NCI-H1694 (cell line): ENCODE measurements around the gene HIBADH.

ENCODE experiments used
- DNase-seq: peaks from one replicate; lab custom pipeline; 2025; lab: John Stamatoyannopoulos, UW

Gene HIBADH

GRCh38 chr7:27491534-27491933 lies 171.1 kb downstream of the HIBADH start:
- DNase-seq, result no peak

- DNase-seq, result no peak
Observed at GRCh38 chr7:27487509-27487908, 175.2 kb downstream of the HIBADH start.

GRCh38 chr7:27484451-27484850 lies 178.2 kb downstream of the HIBADH start:
- DNase-seq, result no peak

DNA sequence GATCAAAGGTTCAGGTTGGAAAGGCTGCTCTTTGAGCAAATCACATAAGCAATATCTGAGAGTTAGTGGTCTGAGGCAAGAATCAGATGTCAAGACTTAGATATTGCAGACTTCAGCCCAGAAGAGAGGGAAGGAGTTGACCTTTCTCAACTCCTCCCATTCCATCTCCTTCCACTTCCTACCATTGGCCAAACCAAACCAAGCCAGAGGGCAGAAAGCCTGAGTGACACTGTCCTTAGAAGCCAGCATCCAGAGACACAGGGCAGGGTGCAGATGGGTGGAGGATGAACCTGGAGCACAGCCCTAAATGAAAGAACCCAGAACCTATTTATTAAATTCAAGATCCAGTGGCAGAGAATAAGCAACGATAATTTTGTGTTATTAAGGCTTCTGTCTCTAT lies 180.5 kb downstream of the HIBADH start:
- no peak for DNase-seq

- DNase-seq, result no peak
Observed at GRCh38 chr7:27478556-27478955, 184.1 kb downstream of the HIBADH start.

GRCh38 chr7:27478084-27478483 lies 184.6 kb downstream of the HIBADH start:
- DNase-seq, result no peak

DNA sequence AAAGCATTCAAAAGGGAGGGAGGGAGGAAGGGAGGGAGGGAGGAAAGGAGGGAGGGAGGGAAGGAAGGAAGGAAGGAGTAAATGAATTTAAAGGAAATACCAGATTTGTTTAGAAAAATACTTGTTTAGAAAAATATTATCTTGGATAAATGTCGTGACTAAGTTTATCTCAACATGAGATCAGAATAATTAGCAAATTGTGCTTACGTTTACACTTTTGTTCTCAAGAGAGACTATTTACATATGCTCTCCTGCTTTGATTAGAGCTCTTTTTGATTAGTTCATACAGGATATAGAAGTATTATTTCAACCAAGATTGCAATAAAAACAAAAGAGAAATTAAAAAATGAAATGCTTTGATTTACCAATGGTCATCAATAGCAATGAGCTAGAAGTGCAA lies 186.2 kb downstream of the HIBADH start:
- DNase-seq, result no peak
